ENCODE data around the gene LMAN1L.

LMAN1L gene

GRCh38 chr15:74790080-74790916, 22.3 kb upstream of the LMAN1L start:
- peaks cover 57% of the 10 kb centered on the region for H3F3A ChIP-seq (ENCODE audit: insufficient read depth, low read length)
- H3K27me3 ChIP-seq (replicated peaks; ENCODE audit: insufficient read depth, low read length): no peaks in the 10 kb centered on the region
- H3K27ac ChIP-seq (ENCODE audit: low read length): peak overlapping the region; percentile 95
- no peaks in the 10 kb centered on the region for H3K9me3 ChIP-seq (replicated peaks; ENCODE audit: insufficient read depth, low read length)
- peak overlapping the region; percentile 99 for H3K4me2 ChIP-seq (ENCODE audit: low read depth, low read length)
- H3K36me3 ChIP-seq (replicated peaks; ENCODE audit: insufficient read depth, low read length): no peaks in the 10 kb centered on the region; the same call in 1 of the 2 replicates
- H3K4me3 ChIP-seq (ENCODE audit: low read length): peak overlapping the region; percentile 57
- peak overlapping the region; percentile 89 for H3K9ac ChIP-seq (ENCODE audit: low read length)
- H3K79me2 ChIP-seq (ENCODE audit: low read length): peaks cover 93% of the 10 kb centered on the region
- peaks cover 73% of the 10 kb centered on the region for H3K4me1 ChIP-seq (ENCODE audit: low read length)
- TF ChIP-seq EZH2phosphoT487 (IDR thresholded peaks at IDR 0.05; ENCODE audit: low read length) (no peak), CTCF (IDR thresholded peaks at IDR 0.05; ENCODE audit: low read length) (no peak), EZH2 (optimal IDR thresholded peaks at IDR 0.05; ENCODE audit: low read depth, low read length) (no peak)
- no peaks in the 10 kb centered on the region for H3K9me2 ChIP-seq (replicated peaks; ENCODE audit: insufficient read depth, low read length)
- no peak overlapping the region for H2AFZ ChIP-seq (ENCODE audit: low read length)
- DNase-seq: peak; percentile 38
- H4K20me1 ChIP-seq (ENCODE audit: insufficient read depth, low read length): peaks cover 25% of the 10 kb centered on the region

- DNase-seq: no peak
- peaks cover 57% of the 10 kb centered on the region for H3F3A ChIP-seq (ENCODE audit: insufficient read depth, low read length)
- peaks cover 93% of the 10 kb centered on the region for H3K79me2 ChIP-seq (ENCODE audit: low read length)
- 0 out of 2 replicates have a peak overlapping the region, but pooled peaks have one; percentile 57 for H3K4me3 ChIP-seq (ENCODE audit: low read length)
- no peaks in the 10 kb centered on the region; the same call in 1 of the 2 replicates for H3K36me3 ChIP-seq (replicated peaks; ENCODE audit: insufficient read depth, low read length)
- peak overlapping the region; percentile 89; the same call in 1 of the 2 replicates for H3K9ac ChIP-seq (ENCODE audit: low read length)
- H3K9me3 ChIP-seq (replicated peaks; ENCODE audit: insufficient read depth, low read length): no peaks in the 10 kb centered on the region
- H3K4me2 ChIP-seq (ENCODE audit: low read depth, low read length): peak overlapping the region; percentile 99
- H4K20me1 ChIP-seq (ENCODE audit: insufficient read depth, low read length): peaks cover 25% of the 10 kb centered on the region
- peaks cover 68% of the 10 kb centered on the region for H3K4me1 ChIP-seq (ENCODE audit: low read length)
- H3K27me3 ChIP-seq (replicated peaks; ENCODE audit: insufficient read depth, low read length): no peaks in the 10 kb centered on the region
- no peaks in the 10 kb centered on the region for H3K9me2 ChIP-seq (replicated peaks; ENCODE audit: insufficient read depth, low read length)
- H3K27ac ChIP-seq (ENCODE audit: low read length): peak overlapping the region; percentile 95; the same call in 1 of the 2 replicates
- TF ChIP-seq CTCF (IDR thresholded peaks at IDR 0.05; ENCODE audit: low read length) (no peak), EZH2phosphoT487 (IDR thresholded peaks at IDR 0.05; ENCODE audit: low read length) (no peak), EZH2 (optimal IDR thresholded peaks at IDR 0.05; ENCODE audit: low read depth, low read length) (no peak)
- no peak overlapping the region for H2AFZ ChIP-seq (ENCODE audit: low read length)
Observed at GRCh38 chr15:74791007-74791406, 21.6 kb upstream of the LMAN1L start.

- TF ChIP-seq EZH2phosphoT487 (IDR thresholded peaks at IDR 0.05; ENCODE audit: low read length): no peak
- TF ChIP-seq EZH2 (optimal IDR thresholded peaks at IDR 0.05; ENCODE audit: low read depth, low read length): no peak
- TF ChIP-seq CTCF (IDR thresholded peaks at IDR 0.05; ENCODE audit: low read length): no peak
- DNase-seq: no peak
- no peaks in the 10 kb centered on the region for H3K27me3 ChIP-seq (replicated peaks; ENCODE audit: insufficient read depth, low read length)
- H3K9me2 ChIP-seq (replicated peaks; ENCODE audit: insufficient read depth, low read length): no peaks in the 10 kb centered on the region
- H3K27ac ChIP-seq (ENCODE audit: low read length): peak overlapping the region; percentile 8; the same call in 1 of the 2 replicates
- H4K20me1 ChIP-seq (ENCODE audit: insufficient read depth, low read length): peaks cover 25% of the 10 kb centered on the region
- no peaks in the 10 kb centered on the region for H3K9me3 ChIP-seq (replicated peaks; ENCODE audit: insufficient read depth, low read length)
- peaks cover 64% of the 10 kb centered on the region for H3K4me1 ChIP-seq (ENCODE audit: low read length)
- H3K9ac ChIP-seq (ENCODE audit: low read length): peak overlapping the region; percentile 0; the same call in 1 of the 2 replicates
- no peak overlapping the region for H2AFZ ChIP-seq (ENCODE audit: low read length)
- H3K79me2 ChIP-seq (ENCODE audit: low read length): peaks cover 93% of the 10 kb centered on the region
- peak overlapping the region; percentile 99; the same call in 1 of the 2 replicates for H3K4me2 ChIP-seq (ENCODE audit: low read depth, low read length)
- peaks cover 54% of the 10 kb centered on the region for H3F3A ChIP-seq (ENCODE audit: insufficient read depth, low read length)
- no peaks in the 10 kb centered on the region; the same call in 1 of the 2 replicates for H3K36me3 ChIP-seq (replicated peaks; ENCODE audit: insufficient read depth, low read length)
- H3K4me3 ChIP-seq (ENCODE audit: low read length): no peak overlapping the region
Observed at GRCh38 chr15:74791667-74792066, 21.0 kb upstream of the LMAN1L start.
